Memory B cell (primary cell): ENCODE results near the gene EPS8L1.

Experiments used
- ATAC-seq: fragments of 150-1000 bp; cut with Tn5 transposase; 2 replicates; pipeline ENCODE4 v1.10.0; 2021; ENCODE audit warnings: low read depth, mild to moderate bottlenecking, moderate library complexity
- DNase-seq, 2 donors: peaks; one replicate each; pipeline ENCODE4 v3.0.0; 2022; ENCODE audit warnings: low spot score in 2 of 2
- H3K27ac Mint-ChIP-seq: one replicate; pipeline ENCODE4 v1.8.0; 2022; ENCODE audit warnings: mild to moderate bottlenecking, moderate library complexity, mixed read lengths
- H3K27me3 Mint-ChIP-seq: one replicate; pipeline ENCODE4 v1.8.0; 2022; ENCODE audit warnings: mixed read lengths
- H3K36me3 Mint-ChIP-seq: one replicate; pipeline ENCODE4 v1.8.0; 2022; ENCODE audit warnings: mild to moderate bottlenecking, mixed read lengths
- H3K4me1 Mint-ChIP-seq: one replicate; pipeline ENCODE4 v1.8.0; 2022; ENCODE audit warnings: mixed read lengths
- H3K4me3 Mint-ChIP-seq: one replicate; pipeline ENCODE4 v1.8.0; 2022; ENCODE audit warnings: mild to moderate bottlenecking, moderate library complexity, mixed read lengths
- H3K9me3 Mint-ChIP-seq: one replicate; pipeline ENCODE4 v1.8.0; 2022; ENCODE audit warnings: mixed read lengths

EPS8L1 gene

DNA sequence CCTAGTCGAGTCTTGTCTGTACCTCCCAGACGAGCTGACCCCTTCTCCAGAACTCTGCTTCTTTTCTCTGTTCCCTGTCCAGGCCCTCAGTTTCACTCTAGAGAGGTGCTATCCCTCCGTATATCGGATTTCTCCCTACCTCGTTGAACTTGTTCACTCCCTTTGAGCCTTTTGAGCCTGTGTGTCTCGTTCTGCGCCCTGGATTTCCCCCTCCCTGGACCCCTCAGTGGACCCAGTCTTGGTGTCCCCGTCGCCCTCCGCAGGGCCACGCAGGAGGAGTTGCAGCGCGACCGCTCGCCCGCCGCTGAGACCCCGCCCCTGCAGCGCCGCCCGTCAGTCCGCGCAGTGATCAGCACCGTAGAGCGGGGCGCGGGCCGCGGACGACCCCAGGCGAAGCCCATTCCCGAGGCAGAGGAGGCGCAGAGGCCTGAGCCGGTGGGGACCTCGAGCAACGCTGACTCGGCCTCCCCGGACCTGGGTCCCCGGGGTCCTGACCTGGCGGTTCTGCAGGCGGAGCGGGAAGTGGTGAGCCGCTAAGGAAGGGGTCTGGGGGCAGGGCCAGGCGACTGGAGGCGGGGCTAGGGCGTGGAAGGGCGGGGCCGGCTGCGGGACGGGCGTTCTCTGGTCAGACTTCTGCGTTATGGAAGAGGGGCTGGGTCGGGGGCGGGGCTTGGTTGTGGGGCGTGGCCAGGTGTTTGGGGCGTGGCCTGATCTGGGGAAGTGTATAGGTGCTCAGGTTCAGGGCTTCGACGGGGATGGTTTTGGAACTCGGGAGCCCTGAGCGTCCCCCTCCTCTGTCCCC lies 5.5 kb downstream of the EPS8L1 start:
- Mint-ChIP-seq H3K9me3 (peaks cover 5% of the 10 kb centered on the region), H3K36me3 (peaks cover 3% of the 10 kb centered on the region), H3K27ac (no peak overlapping the region), H3K4me3 (peak overlapping the region; percentile 80), H3K4me1 (peaks cover 20% of the 10 kb centered on the region), H3K27me3 (peaks cover 49% of the 10 kb centered on the region)
- ATAC-seq (peak; percentile 78), DNase-seq (peak; percentile 74 to 80)

- no peak for DNase-seq
- Mint-ChIP-seq H3K4me1 (peaks cover 20% of the 10 kb centered on the region), H3K9me3 (peaks cover 5% of the 10 kb centered on the region), H3K27ac (no peak overlapping the region), H3K36me3 (peaks cover 3% of the 10 kb centered on the region), H3K4me3 (peak overlapping the region; percentile 80), H3K27me3 (peaks cover 45% of the 10 kb centered on the region)
- ATAC-seq, result no peak
These were observed 6.0 kb downstream of the EPS8L1 start for GRCh38 chr19:55081770-55082019.

DNA sequence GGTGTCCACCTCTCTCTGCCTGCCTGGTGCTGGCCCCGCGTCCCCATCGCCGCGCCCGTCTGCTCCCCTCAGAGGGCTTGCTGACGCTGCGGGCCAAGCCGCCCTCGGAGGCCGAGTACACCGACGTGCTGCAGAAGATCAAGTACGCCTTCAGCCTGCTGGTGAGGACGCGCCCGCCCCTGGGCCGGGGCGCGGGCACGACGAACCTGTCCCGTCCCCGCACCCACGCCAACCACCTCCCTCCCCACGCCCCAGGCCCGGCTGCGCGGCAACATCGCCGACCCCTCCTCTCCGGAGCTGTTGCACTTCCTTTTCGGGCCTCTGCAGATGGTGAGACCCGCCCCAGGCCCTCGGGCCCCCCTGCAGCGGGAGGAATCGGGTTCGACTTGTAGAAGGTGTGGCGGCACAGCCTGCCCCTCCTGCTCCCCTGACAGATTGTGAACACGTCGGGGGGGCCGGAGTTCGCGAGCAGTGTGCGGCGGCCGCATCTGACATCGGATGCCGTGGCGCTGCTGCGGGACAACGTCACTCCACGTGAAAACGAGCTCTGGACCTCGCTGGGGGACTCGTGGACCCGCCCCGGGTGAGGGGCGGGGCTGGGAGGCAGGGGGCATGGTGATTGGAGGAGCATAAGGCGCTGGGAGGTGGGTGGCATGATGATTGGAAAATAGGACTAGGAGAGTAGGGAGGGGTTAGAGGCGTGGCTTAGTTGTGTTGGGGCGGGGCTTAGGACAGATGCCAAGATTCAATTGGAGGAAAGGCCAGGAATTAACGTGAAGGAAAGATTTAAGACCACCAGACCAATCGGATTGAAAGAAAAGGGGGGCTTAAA lies 6.6 kb downstream of the EPS8L1 start:
- no peak for DNase-seq
- H3K9me3 Mint-ChIP-seq, result peaks cover 5% of the 10 kb centered on the region
- H3K4me1 Mint-ChIP-seq, result peaks cover 21% of the 10 kb centered on the region
- H3K36me3 Mint-ChIP-seq, result peaks cover 3% of the 10 kb centered on the region
- peaks cover 40% of the 10 kb centered on the region for H3K27me3 Mint-ChIP-seq
- no peak overlapping the region for H3K27ac Mint-ChIP-seq
- no peak for ATAC-seq
- H3K4me3 Mint-ChIP-seq, result peak overlapping the region; percentile 80

- H3K4me3 Mint-ChIP-seq, result no peak overlapping the region
- no peak overlapping the region for H3K27ac Mint-ChIP-seq
- DNase-seq (no peak), ATAC-seq (no peak)
- peaks cover 42% of the 10 kb centered on the region for H3K27me3 Mint-ChIP-seq
- peaks cover 5% of the 10 kb centered on the region for H3K9me3 Mint-ChIP-seq
- H3K36me3 Mint-ChIP-seq, result peaks cover 4% of the 10 kb centered on the region
- peaks cover 28% of the 10 kb centered on the region for H3K4me1 Mint-ChIP-seq
These were observed 7.6 kb downstream of the EPS8L1 start for GRCh38 chr19:55083004-55083850.

DNA sequence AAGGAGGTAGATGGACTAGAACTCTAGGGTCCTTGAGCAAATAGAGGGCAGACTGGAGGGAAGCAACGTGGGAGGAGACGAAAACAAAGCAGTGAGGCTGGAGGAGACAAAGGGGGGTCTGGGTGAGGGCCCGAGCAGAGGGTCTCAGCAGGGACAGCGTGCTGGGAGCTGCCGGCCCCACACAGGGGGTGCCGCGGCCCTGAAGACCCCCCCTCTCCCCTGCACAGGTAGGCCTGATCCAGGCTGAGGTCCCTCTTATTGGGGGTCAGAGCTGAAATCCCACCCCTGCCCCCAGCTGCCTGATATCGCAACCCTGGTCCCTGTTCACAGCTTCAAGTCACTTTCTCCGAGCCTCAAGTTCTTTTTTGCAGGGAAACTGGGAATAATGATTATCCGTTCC lies 8.7 kb downstream of the EPS8L1 start:
- Mint-ChIP-seq H3K36me3 (peaks cover 4% of the 10 kb centered on the region), H3K9me3 (peaks cover 2% of the 10 kb centered on the region), H3K27me3 (peaks cover 48% of the 10 kb centered on the region), H3K4me3 (no peak overlapping the region), H3K4me1 (peaks cover 36% of the 10 kb centered on the region), H3K27ac (no peak overlapping the region)
- ATAC-seq (no peak), DNase-seq (no peak)

DNA sequence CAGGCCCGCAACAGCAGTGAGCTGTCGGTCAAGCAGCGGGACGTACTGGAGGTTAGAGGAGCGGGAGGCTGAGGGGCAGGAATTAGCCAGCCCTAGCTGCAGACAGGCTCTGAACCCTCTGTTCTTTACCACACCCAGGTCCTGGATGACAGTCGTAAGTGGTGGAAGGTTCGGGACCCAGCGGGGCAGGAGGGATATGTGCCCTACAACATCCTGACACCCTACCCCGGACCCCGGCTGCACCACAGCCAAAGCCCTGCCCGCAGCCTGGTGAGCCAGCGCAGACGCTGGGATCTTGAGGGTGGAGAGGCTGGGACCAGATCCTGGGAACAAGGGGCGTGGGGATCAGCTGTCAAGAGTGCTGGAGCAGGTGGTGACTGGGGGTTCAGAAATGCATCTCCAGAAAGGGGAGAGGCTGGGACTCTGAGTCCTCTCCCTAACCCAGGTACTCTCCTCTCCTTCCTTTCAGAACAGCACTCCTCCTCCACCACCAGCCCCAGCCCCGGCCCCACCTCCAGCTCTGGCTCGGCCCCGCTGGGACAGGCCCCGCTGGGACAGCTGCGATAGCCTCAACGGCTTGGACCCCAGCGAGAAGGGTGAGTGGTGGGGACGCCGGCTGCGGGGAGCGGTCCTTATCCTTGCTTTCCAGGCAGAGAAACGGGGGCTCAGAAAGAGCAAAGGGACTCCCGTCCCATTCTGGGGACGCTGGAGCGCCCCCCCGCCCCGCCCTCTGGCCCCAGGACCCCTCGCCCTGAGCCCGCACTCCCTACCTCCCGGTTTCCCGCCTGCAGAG lies 10.4 kb downstream of the EPS8L1 start:
- Mint-ChIP-seq H3K36me3 (peaks cover 13% of the 10 kb centered on the region), H3K4me1 (peaks cover 28% of the 10 kb centered on the region), H3K27ac (no peak overlapping the region), H3K9me3 (peaks cover 2% of the 10 kb centered on the region), H3K27me3 (peaks cover 38% of the 10 kb centered on the region), H3K4me3 (no peak overlapping the region)
- ATAC-seq (no peak), DNase-seq (no peak)

DNA sequence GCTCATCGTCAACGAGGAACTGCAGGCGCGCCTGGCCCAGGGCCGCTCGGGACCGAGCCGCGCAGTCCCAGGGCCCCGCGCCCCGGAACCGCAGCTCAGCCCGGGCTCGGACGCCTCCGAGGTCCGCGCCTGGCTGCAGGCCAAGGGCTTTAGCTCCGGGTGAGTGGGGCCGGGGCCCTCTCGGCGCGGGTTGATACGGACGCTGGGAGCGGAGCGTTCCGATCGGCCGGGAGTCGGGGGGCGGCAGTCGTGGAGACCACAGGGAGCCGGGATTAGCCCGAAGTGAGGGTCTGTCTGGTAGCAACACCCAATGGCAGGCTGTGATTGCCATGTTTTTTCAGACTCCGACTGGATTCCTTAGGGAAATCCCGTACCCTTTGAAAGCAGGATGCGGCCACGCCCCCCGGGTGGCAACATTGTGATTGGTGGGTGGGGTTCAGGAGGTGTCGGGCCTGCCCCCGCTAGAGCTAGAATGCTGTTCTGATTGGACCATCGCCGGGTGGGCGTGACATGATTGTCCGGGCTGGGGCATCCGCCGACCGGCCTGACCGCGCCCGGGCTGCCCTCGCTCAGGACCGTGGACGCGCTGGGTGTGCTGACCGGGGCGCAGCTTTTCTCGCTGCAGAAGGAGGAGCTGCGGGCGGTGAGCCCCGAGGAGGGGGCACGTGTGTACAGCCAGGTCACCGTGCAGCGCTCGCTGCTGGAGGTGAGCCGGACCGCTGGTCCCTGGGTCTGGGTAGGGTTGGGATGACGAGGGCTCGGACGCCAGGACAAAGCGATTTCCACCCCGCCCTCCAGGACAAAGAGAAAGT lies 11.3 kb downstream of the EPS8L1 start:
- ATAC-seq (peak; percentile 58), DNase-seq (peak in 1 of 2 donors; percentile 43)
- Mint-ChIP-seq H3K36me3 (peaks cover 13% of the 10 kb centered on the region), H3K9me3 (peaks cover 2% of the 10 kb centered on the region), H3K27me3 (peaks cover 35% of the 10 kb centered on the region), H3K4me3 (peak overlapping the region; percentile 71), H3K27ac (no peak overlapping the region), H3K4me1 (peaks cover 27% of the 10 kb centered on the region)

- peak; percentile 8 for ATAC-seq
- Mint-ChIP-seq H3K27me3 (peaks cover 31% of the 10 kb centered on the region), H3K36me3 (peaks cover 13% of the 10 kb centered on the region), H3K4me1 (peaks cover 24% of the 10 kb centered on the region), H3K27ac (no peak overlapping the region), H3K4me3 (peak overlapping the region; percentile 71), H3K9me3 (peaks cover 1% of the 10 kb centered on the region)
- DNase-seq, result no peak
These were observed 11.9 kb downstream of the EPS8L1 start for GRCh38 chr19:55087542-55087901.

DNA sequence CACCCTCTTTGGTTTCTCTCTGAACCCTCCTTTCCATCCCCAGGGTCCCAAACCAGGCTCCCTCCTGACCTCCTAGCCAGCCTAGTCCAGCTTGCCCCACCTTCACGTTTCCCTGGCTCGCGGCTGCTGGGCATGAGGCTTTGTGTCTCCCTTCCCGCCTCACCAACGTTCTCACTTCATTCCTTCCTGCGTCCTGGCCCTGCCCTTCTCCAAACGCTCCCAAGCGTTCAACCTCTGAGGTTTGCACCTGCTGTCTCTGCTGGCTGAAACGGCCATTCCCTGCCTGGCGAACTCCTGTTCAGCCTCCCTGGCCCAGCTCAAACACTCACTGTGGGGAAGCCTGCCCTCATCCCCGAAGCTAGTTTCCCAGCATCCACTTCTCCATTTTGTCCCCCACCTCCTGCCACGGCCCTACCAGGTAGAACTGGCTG lies 12.4 kb downstream of the EPS8L1 start:
- no peaks in the 10 kb centered on the region for H3K9me3 Mint-ChIP-seq
- peaks cover 21% of the 10 kb centered on the region for H3K4me1 Mint-ChIP-seq
- H3K27me3 Mint-ChIP-seq, result peaks cover 27% of the 10 kb centered on the region
- no peak overlapping the region for H3K27ac Mint-ChIP-seq
- ATAC-seq (no peak), DNase-seq (no peak)
- peaks cover 13% of the 10 kb centered on the region for H3K36me3 Mint-ChIP-seq
- H3K4me3 Mint-ChIP-seq, result peak overlapping the region; percentile 68

GRCh38 chr19:55088543-55089341 lies 13.1 kb downstream of the EPS8L1 start:
- ATAC-seq, result peak; percentile 57
- H3K27ac Mint-ChIP-seq, result no peak overlapping the region
- H3K27me3 Mint-ChIP-seq, result peaks cover 25% of the 10 kb centered on the region
- no peaks in the 10 kb centered on the region for H3K9me3 Mint-ChIP-seq
- DNase-seq, result peak; percentile 78 to 84
- H3K4me3 Mint-ChIP-seq, result peak overlapping the region; percentile 68
- peaks cover 13% of the 10 kb centered on the region for H3K36me3 Mint-ChIP-seq
- peaks cover 21% of the 10 kb centered on the region for H3K4me1 Mint-ChIP-seq

GRCh38 chr19:55089342-55089944 lies 13.8 kb downstream of the EPS8L1 start:
- Mint-ChIP-seq H3K27ac (no peak overlapping the region), H3K9me3 (no peaks in the 10 kb centered on the region), H3K4me1 (peaks cover 21% of the 10 kb centered on the region), H3K36me3 (peaks cover 13% of the 10 kb centered on the region), H3K4me3 (no peak overlapping the region), H3K27me3 (peaks cover 22% of the 10 kb centered on the region)
- ATAC-seq (no peak), DNase-seq (no peak)

GRCh38 chr19:55090564-55090963 lies 14.9 kb downstream of the EPS8L1 start:
- DNase-seq (no peak), ATAC-seq (no peak)
- H3K27me3 Mint-ChIP-seq, result peaks cover 20% of the 10 kb centered on the region
- no peak overlapping the region for H3K27ac Mint-ChIP-seq
- no peak overlapping the region for H3K4me3 Mint-ChIP-seq
- peaks cover 21% of the 10 kb centered on the region for H3K4me1 Mint-ChIP-seq
- no peaks in the 10 kb centered on the region for H3K9me3 Mint-ChIP-seq
- H3K36me3 Mint-ChIP-seq, result peaks cover 19% of the 10 kb centered on the region
